Measurements from ENCODE around the gene NCOA5. TPM values are rescaled to one million over a fixed set of nuclear protein-coding genes. Genes with fewer than 3 reads are reported as not detected.

NCOA5 gene
- total and polyA plus RNA-seq, 9 of the 15 experiments (the other 6 are each of a cell fraction or from before 2014, with no cell fraction given), result 3.9 to 22.8 (median 13.8) TPM

GRCh38 chr20:46021361-46022359 lies 68.1 kb downstream of the NCOA5 start (continued):
- TF ChIP-seq, protein P1, sequence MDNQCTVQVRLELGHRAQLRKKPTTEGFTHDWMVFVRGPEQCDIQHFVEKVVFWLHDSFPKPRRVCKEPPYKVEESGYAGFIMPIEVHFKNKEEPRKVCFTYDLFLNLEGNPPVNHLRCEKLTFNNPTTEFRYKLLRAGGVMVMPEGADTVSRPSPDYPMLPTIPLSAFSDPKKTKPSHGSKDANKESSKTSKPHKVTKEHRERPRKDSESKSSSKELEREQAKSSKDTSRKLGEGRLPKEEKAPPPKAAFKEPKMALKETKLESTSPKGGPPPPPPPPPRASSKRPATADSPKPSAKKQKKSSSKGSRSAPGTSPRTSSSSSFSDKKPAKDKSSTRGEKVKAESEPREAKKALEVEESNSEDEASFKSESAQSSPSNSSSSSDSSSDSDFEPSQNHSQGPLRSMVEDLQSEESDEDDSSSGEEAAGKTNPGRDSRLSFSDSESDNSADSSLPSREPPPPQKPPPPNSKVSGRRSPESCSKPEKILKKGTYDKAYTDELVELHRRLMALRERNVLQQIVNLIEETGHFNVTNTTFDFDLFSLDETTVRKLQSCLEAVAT (IDR thresholded peaks at IDR 0.05), result peak in 1 of 2 experiments; percentile 70; a peak in 2 of 4 replicates
- TF ChIP-seq CHD1 (IDR thresholded peaks at IDR 0.05; ENCODE audit: low read length) (no peak), KDM1A (IDR thresholded peaks at IDR 0.05) (peak in 1 of 2 experiments; percentile 68; a peak in 3 of 4 replicates), FOXJ2 (tag; IDR thresholded peaks at IDR 0.05) (no peak), SLC30A9 (CRISPR knock-in tag; IDR thresholded peaks at IDR 0.05) (no peak), EP400 (IDR thresholded peaks at IDR 0.05) (no peak; the same call in 1 of the 2 replicates), ZNF785 (CRISPR knock-in tag; IDR thresholded peaks at IDR 0.05) (no peak)
- TF ChIP-seq, protein P2, sequence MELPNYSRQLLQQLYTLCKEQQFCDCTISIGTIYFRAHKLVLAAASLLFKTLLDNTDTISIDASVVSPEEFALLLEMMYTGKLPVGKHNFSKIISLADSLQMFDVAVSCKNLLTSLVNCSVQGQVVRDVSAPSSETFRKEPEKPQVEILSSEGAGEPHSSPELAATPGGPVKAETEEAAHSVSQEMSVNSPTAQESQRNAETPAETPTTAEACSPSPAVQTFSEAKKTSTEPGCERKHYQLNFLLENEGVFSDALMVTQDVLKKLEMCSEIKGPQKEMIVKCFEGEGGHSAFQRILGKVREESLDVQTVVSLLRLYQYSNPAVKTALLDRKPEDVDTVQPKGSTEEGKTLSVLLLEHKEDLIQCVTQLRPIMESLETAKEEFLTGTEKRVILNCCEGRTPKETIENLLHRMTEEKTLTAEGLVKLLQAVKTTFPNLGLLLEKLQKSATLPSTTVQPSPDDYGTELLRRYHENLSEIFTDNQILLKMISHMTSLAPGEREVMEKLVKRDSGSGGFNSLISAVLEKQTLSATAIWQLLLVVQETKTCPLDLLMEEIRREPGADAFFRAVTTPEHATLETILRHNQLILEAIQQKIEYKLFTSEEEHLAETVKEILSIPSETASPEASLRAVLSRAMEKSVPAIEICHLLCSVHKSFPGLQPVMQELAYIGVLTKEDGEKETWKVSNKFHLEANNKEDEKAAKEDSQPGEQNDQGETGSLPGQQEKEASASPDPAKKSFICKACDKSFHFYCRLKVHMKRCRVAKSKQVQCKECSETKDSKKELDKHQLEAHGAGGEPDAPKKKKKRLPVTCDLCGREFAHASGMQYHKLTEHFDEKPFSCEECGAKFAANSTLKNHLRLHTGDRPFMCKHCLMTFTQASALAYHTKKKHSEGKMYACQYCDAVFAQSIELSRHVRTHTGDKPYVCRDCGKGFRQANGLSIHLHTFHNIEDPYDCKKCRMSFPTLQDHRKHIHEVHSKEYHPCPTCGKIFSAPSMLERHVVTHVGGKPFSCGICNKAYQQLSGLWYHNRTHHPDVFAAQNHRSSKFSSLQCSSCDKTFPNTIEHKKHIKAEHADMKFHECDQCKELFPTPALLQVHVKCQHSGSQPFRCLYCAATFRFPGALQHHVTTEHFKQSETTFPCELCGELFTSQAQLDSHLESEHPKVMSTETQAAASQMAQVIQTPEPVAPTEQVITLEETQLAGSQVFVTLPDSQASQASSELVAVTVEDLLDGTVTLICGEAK (IDR thresholded peaks at IDR 0.05), result no peak
- TF ChIP-seq, protein P2 (CRISPR knock-in tag; IDR thresholded peaks at IDR 0.05), result no peak
